ENCODE data around the gene ZBTB7A. TPM values are rescaled to one million over a fixed set of nuclear protein-coding genes. Genes with fewer than 3 reads are reported as not detected.

Gene ZBTB7A
- 15.8 and 19.7 TPM in 2 replicates for total RNA-seq

GRCh38 chr19:4066682-4067395 is at the start of gene ZBTB7A:
TSS of gene ZBTB7A (minus strand) at chr19:4066899. CDS start at chr19:4055232, 11,667 bp downstream.

DNA sequence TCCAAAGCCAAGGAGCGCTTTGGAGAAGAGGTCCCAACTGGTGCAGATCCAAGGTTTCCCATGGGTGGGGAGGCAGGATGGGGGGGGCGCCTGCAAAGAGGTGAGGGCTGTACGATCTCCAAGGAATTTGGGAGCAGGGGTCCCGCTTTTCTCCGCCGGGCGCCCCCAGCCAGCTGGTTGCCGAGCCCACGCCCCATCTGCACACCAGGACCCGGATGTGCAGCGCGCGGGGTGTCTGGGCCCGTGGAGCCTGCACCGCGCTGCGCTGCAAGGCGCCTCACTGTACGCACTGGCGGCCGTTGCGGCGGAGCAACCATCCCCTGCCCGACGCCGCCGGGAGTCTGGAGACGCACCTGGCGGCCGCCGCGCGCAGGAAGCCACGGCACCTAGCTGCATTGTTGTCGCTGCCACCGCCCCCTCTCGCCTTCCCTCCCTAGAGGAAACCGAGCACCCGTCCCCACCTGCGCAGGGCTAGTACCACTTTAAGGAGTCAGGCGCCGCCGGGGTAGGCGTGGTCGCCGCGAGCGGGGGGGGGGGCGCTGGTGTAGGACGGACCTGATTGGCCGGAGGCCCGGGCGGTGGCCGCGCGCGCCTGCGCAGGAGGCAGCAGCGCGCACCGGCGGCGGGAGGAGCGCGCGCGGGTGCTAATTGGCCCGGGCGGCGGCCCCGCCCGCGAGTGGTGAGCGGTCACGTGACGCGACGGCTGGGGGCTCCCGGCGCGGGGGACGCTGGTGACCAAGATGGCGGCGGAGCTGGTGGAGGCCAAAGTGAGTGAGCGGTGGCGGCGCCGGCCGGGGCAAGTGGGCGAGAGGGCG is 59.5 kb downstream of the ZBTB7A start, which contains the start of gene PIAS4:
Gene PIAS4, plus strand, starts transcription at position 716 of the 815 bp plus-strand sequence. Its CDS starts 25 bp downstream, at position 741.

Other genes starting within 250 kb of the ZBTB7A start
- gene ZFR2, start 197.9 kb downstream of the ZBTB7A start, total RNA-seq = 0.19 TPM in 1 of 2 replicates, not detected in the other
- gene ATCAY, start 186.2 kb downstream of the ZBTB7A start, total RNA-seq = not detected in 2 replicates
- not detected in 2 replicates for gene NMRK2, start 133.8 kb downstream of the ZBTB7A start, total RNA-seq
- 83.4 and 153 TPM in 2 replicates for gene DAPK3, start 95.8 kb downstream of the ZBTB7A start, total RNA-seq
- 2,462 and 3,206 TPM in 2 replicates for gene EEF2, start 81.4 kb downstream of the ZBTB7A start, total RNA-seq
- 11.6 and 13.8 TPM in 2 replicates for gene PIAS4, start 59.2 kb downstream of the ZBTB7A start, total RNA-seq
- 98.9 and 112 TPM in 2 replicates for gene MAP2K2, start 57.2 kb upstream of the ZBTB7A start, total RNA-seq
- gene CREB3L3, start 86.7 kb upstream of the ZBTB7A start, total RNA-seq = not detected in 2 replicates
- 9.0 and 16.3 TPM in 2 replicates for gene SIRT6, start 115.7 kb upstream of the ZBTB7A start, total RNA-seq
- 1.2 and 2.3 TPM in 2 replicates for gene ANKRD24, start 115.8 kb upstream of the ZBTB7A start, total RNA-seq
- gene EBI3, start 162.6 kb upstream of the ZBTB7A start, total RNA-seq = 0.19 and 0.28 TPM in 2 replicates
- 9.0 and 16.1 TPM in 2 replicates for gene YJU2, start 180.2 kb upstream of the ZBTB7A start, total RNA-seq
- not detected in 2 replicates for gene SHD, start 212.4 kb upstream of the ZBTB7A start, total RNA-seq
- gene TMIGD2, start 235.5 kb upstream of the ZBTB7A start, total RNA-seq = not detected in 2 replicates
- gene FSD1, start 237.7 kb upstream of the ZBTB7A start, total RNA-seq = 4.5 and 12.8 TPM in 2 replicates